IMR-90 (cell line): ENCODE measurements around the gene AP3M1. TPM values are rescaled to one million over a fixed set of nuclear protein-coding genes. Genes with fewer than 3 reads are reported as not detected.

Experiments
- polyA plus RNA-seq, 3 experiments: library from polyadenylated mRNA; depleted of rRNA; stranded (reverse); fragments of >200 nt; gene quantifications; 2 replicates each; pipeline ENCODE4 v1.2.3, GENCODE V29; 2012; ENCODE audit warnings: low replicate concordance in 1 of 3
- total RNA-seq: library from RNA; depleted of rRNA; stranded (reverse); fragments of >200 nt; gene quantifications from 2 replicates; pipeline ENCODE4 v1.2.3, GENCODE V29; 2012; rRNA removed

Gene AP3M1
- total and polyA plus RNA-seq, 2 of the 4 experiments (the other 2 are of a cell fraction), result 26.6 to 46.4 TPM

Other genes starting within 250 kb of the AP3M1 start
- gene PLAU, start 239.7 kb downstream of the AP3M1 start, total RNA-seq, result 115 and 123 TPM in 2 replicates
- 230 and 283 TPM in 2 replicates for gene PLAU, start 239.7 kb downstream of the AP3M1 start, polyA plus RNA-seq (2012; rRNA removed)
- 283 and 316 TPM in 2 replicates for gene VCL, start 152.7 kb downstream of the AP3M1 start, total RNA-seq
- 193 and 227 TPM in 2 replicates for gene VCL, start 152.7 kb downstream of the AP3M1 start, polyA plus RNA-seq (2012; rRNA removed)
- 40.9 and 50.8 TPM in 2 replicates for gene ADK, start 393 bp upstream of the AP3M1 start, total RNA-seq
- 24.0 and 30.6 TPM in 2 replicates for gene ADK, start 393 bp upstream of the AP3M1 start, polyA plus RNA-seq (2012; rRNA removed)